GM04504 (cell line): ENCODE results near the gene SLC12A6.

ENCODE experiments used
- DNase-seq: peaks from one replicate; pipeline ENCODE4 v3.0.0-alpha.2; 2012; ENCODE audit warnings: low read depth

SLC12A6 gene

DNA sequence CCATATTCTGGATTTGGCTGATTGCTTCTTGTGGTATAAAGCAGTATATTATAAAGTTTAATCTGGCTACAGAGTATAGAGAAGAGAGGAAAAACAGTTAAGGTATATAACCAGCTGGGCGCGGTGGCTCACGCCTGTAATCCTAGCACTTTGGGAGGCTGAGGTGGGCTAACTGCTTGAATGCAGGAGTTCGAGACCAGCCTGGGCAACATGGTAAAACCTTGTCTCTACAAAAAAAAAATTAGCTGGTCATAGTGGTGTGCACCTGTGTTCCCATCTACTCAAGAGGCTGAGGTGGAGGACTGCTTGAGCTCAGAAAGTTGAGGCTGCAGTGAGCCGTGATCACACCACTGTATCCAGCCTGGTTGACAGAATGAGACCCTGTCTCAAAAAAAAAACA is 7.3 kb downstream of the SLC12A6 start:
- no peak for DNase-seq

DNA sequence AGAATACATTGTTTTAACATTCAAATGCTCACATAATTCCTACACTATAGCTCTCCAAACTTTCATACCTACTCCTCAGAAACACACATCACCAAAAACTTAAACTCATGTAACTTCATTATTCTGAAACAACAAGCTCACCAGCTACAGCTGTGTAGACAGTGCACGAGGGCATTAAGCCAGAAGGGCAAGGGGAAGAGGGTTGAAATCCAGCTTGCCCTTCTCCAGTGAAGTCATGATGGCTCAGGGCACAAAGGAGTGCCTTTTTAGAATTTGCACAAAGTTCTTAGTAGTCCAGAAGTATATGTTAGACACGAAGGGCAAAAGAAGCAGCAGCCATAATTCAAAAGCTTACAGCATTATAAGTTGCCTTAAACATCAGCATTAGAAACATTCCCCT is 8.6 kb downstream of the SLC12A6 start:
- no peak for DNase-seq

DNA sequence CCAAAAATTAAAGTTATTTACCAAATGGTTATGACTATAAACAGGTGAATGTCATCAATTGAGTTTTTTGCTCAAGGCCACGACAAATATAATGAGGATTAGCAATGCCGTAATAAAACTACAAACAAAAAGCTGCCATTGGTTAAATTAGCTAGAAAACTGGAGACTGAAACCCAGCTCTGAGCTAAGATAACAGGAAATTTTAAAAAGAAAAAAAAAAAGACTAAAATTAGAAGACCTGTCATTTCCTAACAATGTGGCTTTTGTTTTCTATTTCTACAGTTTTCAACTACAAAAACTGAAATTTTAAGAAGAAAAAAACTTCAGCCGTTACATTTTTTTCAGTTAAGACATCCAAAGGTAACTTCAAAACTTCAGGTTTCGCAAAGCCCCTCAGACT is 9.7 kb downstream of the SLC12A6 start:
- DNase-seq, result no peak

DNA sequence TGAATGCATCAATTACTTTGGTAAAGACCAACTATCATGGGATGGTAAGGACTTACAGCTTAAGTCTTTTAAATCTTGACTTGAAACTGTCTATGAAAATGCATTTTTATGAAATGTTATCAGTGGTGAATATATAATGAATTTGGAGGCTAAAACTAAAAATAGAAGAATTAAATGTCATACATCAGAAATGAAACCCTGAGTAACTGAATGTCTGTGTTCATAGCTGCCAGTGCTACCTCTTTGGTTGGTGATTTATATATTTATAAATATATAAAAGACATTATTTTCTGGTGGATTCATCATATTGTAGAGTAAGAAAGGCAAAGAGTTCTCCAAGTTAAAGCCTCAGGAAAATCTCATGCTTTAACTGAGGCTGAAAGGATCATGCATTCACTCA is 12.2 kb downstream of the SLC12A6 start:
- no peak for DNase-seq

DNA sequence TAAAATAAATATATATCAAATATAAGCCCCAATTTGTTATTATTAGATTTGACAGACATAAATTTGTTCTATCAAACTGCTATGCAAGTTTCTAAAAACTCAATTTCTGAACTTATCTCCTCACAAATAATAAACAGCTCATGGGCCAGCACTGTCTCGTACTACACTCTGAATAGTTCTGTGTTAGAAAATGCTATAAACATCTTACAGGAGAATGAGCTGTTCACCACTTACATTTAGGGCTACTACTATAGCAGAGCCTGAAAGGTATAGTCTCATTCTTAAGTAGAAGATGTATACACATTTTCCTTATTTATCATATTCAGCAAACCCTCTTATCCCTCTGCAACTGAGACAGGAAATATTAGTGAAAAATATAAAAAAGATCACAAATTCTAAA is 12.6 kb downstream of the SLC12A6 start:
- DNase-seq, result no peak

DNA sequence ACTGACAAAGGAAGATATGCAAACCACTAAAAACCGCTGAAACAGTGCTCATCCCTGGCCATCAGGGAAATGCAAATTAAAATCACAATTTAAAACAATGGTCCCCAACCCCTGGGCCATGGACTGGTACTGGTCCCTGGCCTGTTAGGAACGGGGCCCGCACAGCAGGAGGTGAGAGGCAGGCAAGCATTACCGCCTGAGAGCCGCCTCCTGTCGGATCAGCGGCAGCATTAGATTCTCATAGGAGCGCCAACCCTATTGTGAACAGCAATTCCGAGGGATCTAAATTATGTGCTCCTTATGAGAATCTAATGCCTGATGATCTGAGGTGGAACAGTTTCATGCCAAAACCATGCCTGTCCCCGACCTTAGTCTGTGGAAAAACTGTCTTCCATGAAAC is 14.4 kb downstream of the SLC12A6 start:
- DNase-seq, result no peak

DNA sequence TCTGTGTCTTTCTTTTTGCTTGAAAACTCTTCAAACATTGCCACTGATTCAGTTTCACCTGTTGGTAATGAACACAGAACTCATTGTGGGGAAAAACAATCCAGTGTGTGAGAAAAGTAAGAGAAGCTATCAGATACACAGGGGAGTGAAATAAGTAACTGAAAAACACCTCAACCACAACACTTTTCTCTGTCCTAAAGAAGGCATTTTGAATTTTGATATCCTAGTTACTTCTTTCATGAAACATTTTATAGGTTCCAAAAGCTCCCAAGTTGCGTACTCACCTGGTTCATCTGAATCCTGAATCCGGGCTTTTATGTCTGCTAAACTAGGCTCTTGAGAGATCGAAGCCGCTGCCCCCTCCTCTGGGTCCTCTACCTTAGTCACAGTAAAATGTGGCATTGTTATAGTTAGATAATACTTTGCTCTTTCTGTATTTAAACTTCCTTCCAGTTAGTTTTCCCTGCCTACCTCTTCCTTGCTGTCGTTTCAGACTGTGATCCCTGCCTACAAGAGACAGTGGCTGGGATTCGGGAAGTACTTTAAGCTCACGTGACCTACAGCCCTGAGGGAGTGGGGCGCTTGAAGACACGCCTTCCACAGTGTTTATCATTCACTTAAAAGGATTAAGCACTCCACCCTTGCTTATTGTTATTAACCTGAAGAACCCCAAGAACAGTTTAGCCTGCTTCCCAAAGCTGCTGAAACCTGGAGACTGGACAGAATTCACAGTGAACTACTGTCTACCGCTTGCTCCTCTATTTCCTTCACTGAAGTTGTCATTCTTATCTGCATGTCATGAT is 19.1 kb downstream of the SLC12A6 start:
- no peak for DNase-seq

DNA sequence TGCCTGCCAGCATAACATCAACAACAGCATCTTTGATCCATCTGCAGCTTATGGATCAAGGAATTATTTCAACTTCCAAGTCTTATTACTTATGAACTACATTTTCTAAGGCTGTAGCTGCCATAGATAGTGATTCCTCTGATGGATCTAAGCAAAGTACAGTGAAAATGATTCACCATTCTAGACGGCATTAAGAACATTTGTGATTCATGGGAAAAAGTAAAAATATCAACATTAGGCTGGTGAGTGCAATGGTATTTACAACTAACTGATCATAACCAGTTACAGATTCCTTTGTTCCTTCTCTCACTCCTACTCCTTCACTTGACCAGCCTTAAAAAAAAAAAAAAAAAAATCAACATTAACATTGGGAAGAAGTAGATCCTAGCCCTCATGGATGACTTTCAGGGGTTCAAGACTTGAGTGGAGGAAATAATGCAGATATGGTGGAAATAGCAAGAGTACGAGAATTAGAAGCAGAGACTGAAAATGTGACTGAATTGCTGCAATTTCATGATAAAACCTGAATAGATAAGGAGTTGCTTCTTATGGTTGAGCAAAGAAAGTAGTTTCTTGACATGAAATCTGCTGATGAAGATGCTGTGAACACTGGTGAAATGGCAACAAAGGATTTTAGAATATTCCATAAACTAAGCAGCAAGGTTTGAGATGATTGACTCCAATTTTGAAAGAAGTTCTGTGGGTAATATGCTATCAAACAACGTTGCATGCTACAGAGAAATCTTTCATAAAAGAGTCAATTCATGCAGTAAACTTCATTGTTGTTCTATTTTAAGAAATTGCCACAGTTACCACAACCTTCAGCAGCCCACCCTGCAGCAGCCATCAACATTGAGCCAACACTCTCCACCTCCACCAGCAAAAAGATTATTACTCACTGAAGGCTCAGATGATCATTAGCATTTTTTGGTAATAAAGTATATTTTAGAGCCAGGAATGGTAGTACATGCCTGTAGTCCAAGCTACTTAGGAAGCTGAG is 22.8 kb downstream of the SLC12A6 start:
- no peak for DNase-seq

DNA sequence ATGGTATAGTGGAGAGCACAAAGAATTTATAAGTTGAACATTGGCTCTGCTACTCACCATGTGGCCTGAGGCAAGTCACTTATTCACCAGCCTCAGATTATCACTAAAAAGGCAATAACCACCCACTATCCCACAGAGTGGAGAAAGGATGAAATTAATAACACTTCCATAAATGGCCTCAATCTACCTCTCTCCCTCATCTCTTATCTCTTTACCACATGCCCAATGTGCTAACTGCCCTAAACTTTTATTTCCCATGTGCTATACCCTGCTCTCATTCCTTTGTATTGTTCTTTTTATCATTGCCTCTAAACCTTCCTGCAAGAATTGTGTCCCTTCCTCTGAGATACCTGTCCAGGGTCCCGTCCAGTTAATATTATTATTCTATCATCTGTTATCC is 26.0 kb downstream of the SLC12A6 start:
- no peak for DNase-seq

DNA sequence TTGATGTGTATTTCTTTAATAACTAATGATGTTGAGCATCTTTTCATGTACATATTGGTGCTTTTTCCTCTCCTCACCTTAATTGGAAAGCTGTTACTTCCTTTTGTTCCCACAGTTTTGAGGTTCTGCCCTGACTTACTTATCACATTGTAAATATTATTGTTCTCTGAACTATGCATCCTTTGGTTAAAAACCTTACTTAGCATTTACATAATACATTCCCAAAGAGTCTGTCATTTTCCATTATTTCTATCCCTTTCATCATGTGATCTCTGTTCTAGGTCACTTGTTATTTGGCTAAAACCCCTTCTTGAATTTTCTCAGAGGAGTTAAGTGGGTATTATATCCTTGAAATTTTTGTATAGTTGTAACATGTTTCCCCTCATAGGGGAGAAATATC is 33.0 kb downstream of the SLC12A6 start:
- no peak for DNase-seq

DNA sequence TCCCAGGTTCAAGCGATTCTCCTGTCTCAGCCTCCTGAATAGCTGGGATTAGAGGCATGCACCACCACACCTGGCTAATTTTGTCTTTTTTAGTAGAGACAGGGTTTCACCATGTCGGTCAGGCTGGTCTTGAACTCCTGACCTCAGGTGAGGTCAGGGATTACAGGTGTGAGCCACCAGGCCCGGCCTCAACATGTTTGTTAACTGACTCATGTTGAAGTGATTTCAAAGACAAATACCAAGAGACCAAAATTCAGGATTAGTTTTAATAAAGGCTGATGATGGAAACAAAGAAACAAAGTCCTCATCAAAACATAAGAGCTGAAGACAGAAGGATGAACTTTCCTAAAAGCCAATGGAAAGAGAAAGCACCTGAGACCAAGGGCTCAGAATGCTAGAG is 36.5 kb downstream of the SLC12A6 start:
- no peak for DNase-seq

DNA sequence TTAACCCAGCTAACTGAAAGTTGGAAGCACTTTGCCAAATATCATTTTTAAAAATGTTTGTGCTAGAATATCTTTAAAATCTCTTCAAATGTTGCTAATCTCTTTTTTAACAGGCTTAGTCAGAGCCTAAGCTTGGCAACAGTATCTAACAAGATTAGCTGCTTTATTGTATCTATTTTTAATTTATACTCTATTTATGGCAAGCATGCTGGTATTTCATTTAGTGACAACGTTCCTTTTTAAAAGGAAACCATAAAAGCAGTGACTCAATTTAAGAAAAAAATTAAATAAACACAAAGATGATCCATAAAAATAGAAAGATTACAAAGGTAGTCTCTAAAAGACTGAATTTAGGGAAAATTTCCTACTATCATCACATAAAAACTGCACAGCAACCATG is 40.5 kb downstream of the SLC12A6 start:
- DNase-seq, result no peak

DNA sequence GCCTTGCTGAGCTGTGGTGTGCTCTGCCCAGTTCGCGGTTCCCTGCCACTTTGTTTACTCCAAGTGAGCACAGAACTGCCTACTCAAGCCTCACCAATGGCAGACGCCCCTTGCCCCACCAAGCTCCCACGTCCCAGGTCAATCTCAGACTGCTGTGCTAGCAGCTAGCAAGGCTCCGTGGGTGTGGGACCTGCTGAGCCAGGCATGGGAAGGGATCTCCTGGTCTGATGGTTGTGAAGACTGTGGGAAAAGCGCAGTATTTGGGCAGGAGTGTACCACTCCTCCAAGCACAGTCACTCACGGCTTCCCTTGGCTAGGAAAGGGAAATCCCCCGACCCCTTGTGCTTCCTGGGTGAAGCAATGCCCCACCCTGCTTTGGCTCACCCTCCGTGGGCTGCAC is 45.0 kb downstream of the SLC12A6 start:
- DNase-seq, result no peak

DNA sequence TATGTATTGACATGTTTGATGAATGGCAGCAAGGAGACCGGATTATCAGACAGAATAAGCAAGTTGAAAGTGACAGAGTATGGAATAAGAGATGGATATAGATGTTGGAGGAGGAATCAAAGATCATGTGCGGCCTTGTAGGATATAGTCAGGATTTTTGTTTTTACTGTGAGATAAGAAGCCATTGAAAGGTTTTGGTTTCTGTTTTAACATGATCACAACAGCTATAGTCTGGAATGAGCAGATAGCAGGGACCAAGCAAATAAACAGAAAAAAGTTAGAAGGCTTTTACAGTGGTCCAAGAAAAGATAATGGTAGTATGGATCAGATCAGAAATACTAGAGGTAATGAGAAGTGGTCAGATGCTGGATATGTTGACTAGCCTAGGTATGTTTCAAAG is 52.6 kb downstream of the SLC12A6 start:
- no peak for DNase-seq

DNA sequence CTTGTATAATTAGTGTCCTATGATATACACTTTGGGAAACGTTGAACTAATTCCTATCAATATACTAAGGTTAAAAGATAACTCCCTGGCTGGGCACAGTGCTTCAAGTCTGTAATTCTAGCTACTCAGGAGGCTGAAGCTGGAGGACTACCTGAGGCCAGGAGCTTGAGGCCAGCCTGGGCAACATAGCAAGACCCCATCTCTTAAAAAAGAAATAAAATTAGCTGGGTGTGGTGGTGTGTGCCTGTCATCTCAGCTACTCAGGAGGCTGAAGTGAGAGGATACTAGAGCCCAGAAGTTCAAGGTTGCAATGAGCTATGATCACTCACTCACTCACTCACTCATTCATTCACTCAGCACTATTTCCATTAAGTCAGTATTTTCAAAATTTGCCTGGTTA is 55.2 kb downstream of the SLC12A6 start:
- no peak for DNase-seq

DNA sequence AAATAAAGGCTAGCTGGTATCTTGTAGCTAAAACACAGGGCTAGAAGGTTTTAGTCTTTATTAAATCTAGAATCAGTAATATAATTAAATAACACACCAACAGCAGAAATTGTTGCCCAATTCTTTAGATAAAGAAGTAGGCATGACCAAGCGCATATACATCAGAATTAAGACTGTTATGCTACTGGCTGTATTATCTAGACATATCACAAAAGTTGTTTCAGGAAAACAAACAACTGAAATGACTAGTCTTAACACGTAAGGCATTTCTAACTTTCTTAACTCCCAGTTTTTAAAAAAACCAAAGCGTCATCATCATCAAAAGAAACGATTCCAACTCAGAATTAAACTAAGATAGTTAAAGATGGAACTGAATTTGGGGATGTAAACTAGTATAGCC is 57.4 kb downstream of the SLC12A6 start:
- DNase-seq, result no peak

DNA sequence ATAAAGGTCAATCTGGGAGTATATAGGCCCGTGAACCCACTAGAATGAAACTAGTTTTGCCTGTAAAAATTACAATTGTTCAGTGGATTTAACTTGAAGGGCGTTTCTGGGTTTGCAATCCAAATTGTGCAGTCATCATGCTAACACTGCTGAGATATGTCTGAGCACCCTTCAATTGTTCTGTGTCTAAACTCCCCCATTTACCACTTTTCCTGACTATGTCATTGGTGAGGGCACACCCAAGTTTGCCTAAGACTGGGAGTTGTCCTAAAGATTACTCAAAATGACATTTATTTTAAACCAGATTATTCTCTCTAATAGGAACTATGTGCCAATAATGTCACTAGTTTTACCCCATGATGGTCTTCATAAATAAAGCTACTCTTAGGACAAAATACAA is 58.2 kb downstream of the SLC12A6 start:
- DNase-seq, result no peak

DNA sequence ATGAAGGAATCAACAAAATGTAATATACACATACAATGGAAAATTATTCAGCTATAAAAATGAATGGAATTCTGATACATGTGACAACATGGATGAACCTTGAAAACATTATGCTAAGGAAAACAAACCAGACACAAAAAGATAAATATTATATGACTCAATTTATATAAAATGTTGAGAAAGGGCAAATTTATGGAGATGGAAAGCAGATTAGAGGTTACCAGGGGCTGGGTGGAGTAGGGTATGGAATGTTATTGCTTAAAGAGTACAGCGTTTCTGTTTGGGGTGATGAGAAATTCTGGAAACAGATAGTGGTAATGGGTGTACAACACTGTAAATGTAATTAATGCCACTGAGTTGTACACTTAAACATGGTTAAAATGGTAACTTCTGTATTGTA is 61.9 kb downstream of the SLC12A6 start:
- no peak for DNase-seq

DNA sequence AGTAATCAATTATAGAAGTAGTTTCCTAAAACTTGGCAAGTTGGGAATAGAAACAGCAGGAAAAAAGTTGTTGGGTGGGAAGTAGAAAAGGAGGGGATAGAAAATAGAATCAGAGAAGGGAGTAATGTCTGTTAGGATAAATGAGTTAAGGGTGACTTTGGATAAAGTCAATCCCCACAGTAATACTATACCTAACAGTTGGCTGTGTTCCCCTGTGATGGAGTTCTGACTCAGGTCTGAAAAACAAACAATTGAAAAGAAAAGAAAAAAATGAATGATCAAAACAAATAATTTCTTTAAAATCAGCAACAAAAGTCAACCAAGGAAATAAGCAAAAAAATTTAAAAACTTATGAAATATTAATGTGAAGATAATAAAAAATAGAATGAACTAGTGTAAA is 62.4 kb downstream of the SLC12A6 start:
- no peak for DNase-seq

DNA sequence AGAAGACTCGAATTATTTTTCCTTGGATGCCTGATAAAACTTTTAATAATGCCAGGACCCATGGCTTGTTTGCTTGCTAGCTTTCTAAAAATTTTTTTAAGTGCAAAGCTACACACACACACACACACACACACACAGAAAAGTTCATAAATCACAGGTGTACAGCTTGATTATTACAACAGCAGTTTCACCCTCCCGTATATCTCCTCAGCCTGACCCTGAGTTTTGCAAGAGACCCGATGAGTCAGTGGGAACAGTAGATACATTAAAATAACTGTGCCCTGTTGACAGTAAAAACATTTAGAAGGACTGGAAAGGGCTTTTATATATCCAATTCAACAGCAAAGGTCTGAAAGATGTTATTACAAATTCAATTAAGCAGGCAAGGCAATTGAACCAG is 66.1 kb downstream of the SLC12A6 start:
- DNase-seq, result peak; percentile 62

DNA sequence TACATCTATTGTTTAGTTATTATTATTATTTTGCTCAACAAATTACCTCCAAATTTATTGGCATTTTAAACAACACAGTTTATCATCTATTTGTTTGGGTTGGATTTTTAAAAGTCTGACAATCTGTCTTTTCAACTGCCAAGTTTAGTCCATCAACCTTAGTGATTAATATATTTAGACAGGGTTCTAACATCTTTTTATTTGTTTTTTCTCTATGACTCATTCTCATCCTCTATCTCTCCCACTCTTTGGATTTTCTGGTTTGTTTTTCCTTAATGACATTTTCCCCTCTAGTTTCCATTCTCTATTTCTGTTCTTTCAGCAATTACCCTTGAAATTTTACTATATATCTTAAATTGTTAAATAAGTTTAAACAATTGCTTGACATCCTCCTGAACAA is 70.8 kb downstream of the SLC12A6 start:
- DNase-seq, result no peak

DNA sequence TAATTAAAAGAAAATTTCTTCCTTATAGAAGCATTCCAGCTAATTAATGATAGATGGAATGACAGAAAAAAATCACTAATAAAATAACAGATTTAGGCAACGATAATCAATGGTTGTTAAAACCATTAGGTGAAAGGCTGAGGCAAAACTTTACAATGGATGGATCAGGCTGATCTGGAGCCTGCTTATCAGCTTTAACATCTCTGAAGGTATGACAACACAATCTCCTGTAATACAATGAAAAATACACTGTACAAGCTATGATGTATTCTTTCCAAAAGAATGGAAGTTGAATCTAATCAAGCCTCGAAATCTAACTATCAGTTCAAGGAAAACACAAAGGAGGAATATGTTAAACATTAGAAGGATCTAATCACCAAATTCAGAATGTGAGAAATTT is 73.5 kb downstream of the SLC12A6 start:
- no peak for DNase-seq

DNA sequence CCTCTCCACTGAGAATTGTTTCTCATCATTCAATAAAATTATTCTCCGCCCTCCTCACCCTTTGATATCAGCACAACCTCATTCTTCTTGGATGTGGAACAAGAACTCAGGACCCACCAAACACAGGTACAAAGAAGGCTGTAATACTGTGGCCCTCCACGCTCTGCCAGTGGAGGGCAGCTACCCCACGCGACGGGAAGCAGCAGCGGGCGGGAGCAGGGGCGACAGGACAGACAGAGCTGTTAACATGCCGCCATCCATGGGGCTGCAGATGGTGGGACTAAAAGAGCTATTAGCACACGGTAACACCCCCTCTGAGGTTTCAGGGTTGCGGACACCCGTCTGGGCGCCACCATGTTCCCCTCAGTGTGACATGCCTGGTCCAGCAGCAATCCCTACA is 75.2 kb downstream of the SLC12A6 start:
- DNase-seq, result no peak
